G401 (cell line): ENCODE results near the gene SLC15A4. TPM values are rescaled to one million over a fixed set of nuclear protein-coding genes. Genes with fewer than 3 reads are reported as not detected.

Source experiments
- DNase-seq: peaks from one replicate; pipeline ENCODE4 v3.0.0-alpha.2; 2015; ENCODE audit warnings: low spot score
- in situ Hi-C: cut with HindIII; loops from 2 replicates; pipeline ENCODE4 v1.10.0; 2016; ENCODE audit warnings: low sequenced_read_pairs, mixed read lengths
- total RNA-seq: library from RNA; depleted of rRNA; stranded (reverse); fragments of >200 nt; shearing (Covaris generic); gene quantifications from 2 replicates; pipeline ENCODE4 v1.2.3, GENCODE V29; 2014; rRNA removed

Gene SLC15A4
- total RNA-seq, 1 experiment from 2014 or later = 32.8 TPM

DNA sequence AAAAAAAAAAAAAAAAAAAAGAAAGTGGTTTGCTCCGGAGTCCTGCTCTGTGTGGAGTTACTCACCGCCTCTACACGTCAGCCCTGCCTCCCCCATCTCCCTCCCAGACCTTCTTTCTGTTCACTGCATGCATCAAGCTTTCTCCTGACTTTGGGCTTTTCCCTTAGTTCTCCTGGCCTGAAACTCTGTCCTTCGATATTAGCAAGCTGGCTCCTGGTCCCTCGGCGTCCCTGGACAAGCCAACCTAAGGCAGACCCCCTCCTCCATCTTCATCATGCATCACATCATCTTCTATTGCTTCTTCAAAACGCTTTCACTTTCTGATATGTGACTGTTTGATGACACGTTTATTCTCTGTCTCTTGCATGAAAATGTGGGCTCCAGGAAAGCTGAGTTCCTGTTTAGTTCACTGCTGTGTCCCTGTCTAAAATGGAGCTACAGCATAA, 40.6 kb downstream of the SLC15A4 start:
- no peak for DNase-seq
- in situ Hi-C loops = no loop called here

- in situ Hi-C loops = no loop called here
- no peak for DNase-seq
These were observed 43.9 kb downstream of the SLC15A4 start for GRCh38 chr12:128779901-128780300.

DNA sequence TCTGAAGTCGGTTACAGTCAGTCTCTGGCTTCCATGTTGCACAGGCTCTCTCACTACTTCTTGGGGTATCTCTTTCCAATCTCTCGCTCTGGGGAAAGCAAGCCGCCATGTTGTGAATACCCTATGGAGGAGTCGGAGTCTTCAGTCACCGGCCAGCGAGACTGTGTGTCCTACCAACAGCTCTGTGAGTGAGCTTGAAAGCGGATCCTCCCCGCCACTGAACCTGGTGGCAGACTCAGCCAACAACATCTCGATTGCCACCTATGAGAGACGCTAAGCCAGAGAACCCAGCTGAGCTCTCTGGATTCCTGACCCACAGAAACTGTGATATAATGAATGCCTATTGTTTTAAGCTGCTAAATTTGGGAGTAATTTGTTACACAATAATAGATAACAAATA, 51.5 kb downstream of the SLC15A4 start:
- in situ Hi-C loops = no loop called here

GRCh38 chr12:128771681-128772080, 52.1 kb downstream of the SLC15A4 start:
- no peak for DNase-seq

More for the DNA sequence above, 51.5 kb downstream of the SLC15A4 start:
- DNase-seq = no peak

GRCh38 chr12:128767518-128767917, 56.2 kb downstream of the SLC15A4 start:
- no peak for DNase-seq
- in situ Hi-C loops = no loop called here

More at GRCh38 chr12:128771681-128772080, 52.1 kb downstream of the SLC15A4 start:
- in situ Hi-C loops = no loop called here

DNA sequence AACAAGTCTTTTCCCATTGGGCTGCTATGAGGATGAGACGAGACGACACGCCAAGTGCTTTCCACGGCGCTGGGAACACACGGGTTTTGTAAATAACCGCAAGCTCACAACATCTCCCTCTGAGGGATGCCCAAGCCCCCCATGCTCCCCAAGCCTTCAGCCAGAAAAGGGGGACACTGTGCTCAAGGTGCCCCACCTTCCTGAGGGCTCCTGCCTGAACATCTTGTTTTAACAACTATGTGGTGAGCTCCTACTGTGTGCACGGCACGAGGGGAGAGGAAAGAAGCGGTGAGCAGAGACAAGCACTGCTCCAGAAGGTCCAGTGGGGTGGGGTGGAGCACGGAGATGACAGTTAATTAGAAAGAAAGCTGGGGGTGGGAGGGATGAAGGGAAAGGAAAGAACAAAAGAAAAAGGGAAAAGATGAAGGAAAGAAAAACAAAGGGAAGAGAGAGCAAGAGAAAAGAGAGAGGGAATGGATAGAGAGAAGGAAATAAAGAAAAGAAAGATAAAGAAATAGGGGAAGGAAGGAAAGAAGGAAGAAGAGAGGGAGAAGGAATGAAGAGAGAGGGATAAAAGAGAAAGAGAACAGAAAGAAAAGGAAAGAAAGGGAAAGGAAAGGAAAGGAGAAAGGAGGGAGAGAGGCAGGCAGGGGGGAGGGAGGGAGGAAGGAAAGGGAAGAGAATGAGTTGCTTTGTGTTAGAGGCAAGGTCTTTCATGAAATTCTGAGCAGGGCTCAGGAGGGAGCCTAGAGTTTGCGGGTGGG, 56.8 kb downstream of the SLC15A4 start:
- in situ Hi-C loops = no loop called here
- no peak for DNase-seq

GRCh38 chr12:128763395-128763794, 60.4 kb downstream of the SLC15A4 start:
- in situ Hi-C loops = no loop called here
- DNase-seq = no peak

GRCh38 chr12:128761379-128761790, 62.4 kb downstream of the SLC15A4 start:
- in situ Hi-C loops = no loop called here
- DNase-seq = peak; percentile 24

DNA sequence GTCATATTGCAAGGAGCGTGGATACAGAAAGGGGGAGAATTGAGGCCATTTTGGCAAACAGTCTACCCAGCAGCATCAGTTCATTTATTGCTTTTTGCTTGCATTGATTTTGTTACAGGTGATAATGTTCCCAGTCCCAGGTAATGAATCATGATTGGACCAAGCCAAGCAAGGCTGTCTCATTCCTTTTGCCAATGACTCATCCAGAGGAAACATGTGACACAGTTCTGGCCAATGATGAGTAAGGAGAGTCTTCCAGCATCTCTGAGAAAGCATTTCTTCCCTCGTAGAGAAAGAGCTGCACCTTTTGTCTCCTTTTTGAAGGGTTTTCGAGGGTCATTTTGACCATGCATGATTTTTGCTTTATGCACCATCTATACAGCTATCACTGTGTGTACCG, 68.2 kb downstream of the SLC15A4 start:
- in situ Hi-C loops = no loop called here
- DNase-seq = no peak

DNA sequence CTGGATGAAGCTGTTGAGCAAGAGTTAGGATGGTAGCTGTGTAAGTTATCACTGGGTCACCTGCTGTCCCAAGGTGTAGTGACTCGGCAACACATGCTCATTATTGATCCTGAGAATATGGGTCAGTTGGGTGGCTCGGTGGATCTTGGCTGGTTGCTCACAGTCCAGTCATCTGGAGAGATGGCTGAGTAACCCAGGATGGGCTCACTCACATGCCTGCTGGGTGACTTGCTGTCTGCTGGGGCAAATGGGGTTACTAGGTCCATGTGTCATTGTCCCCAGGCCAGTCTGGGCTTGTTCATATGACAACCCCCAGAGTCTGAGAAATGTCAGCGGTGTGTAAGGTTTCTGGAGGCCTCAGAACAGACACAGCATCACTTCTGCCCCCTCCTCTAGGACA, 69.5 kb downstream of the SLC15A4 start:
- no peak for DNase-seq
- in situ Hi-C loops = no loop called here

DNA sequence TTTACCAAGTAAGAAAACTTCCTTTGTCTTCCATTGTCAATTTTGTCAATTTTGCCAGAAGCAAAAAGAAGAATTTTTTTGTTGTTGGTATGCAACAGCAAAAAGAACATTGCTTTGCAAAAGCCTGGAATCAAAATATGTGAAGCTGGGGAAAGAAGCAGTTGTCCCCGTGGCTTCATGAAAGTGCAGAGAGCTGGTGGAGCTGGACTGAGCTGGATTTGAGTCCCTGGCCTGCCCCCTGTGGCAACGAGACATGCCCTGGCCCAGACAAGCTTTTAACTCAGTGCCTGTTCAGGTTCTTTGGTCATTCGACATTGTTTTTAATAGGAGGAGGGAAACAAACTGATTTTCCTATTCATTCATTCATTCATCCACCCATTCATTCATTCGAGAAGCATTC, 70.3 kb downstream of the SLC15A4 start:
- in situ Hi-C loops = no loop called here
- DNase-seq = no peak

- no peak for DNase-seq
- in situ Hi-C loops = no loop called here
These were observed 71.4 kb downstream of the SLC15A4 start for GRCh38 chr12:128752386-128752785.

GRCh38 chr12:128747441-128747840, 76.3 kb downstream of the SLC15A4 start:
- in situ Hi-C loops = no loop called here
- DNase-seq = no peak

- in situ Hi-C loops = no loop called here
- DNase-seq = no peak
These were observed 77.7 kb downstream of the SLC15A4 start for GRCh38 chr12:128745772-128746689.

- in situ Hi-C loops = no loop called here
- no peak for DNase-seq
These were observed 79.8 kb downstream of the SLC15A4 start for GRCh38 chr12:128743916-128744315.

Other genes starting within 250 kb of the SLC15A4 start
- 0.14 and 1.5 TPM in 2 replicates for gene GLT1D1, start 29.5 kb upstream of the SLC15A4 start, total RNA-seq